GM10248 (cell line): ENCODE results near the gene KRT71.

Source experiments
- CTCF ChIA-PET: fragments of 300-600 bp; sonication (Branson Sonifier 250); formaldehyde crosslinking; extraction: SDS; loops from one replicate; lab custom pipeline; 2021; ENCODE audit warnings: antibody characterized with exemption; lab: Yijun Ruan, JAX
- POLR2A ChIA-PET: fragments of 350-650 bp; sonication (Branson Sonifier 250); formaldehyde crosslinking; extraction: SDS; loops from one replicate; lab custom pipeline; 2020; ENCODE audit warnings: antibody characterized with exemption; lab: Yijun Ruan, JAX
- DNase-seq: peaks from one replicate; pipeline ENCODE4 v3.0.0; 2012; ENCODE audit errors: extremely low spot score
- CTCF ChIP-seq: IDR thresholded peaks from 2 replicates; pipeline ENCODE4 v1.5.1; 2012; ENCODE audit warnings: mild to moderate bottlenecking, low read depth; ENCODE audit errors: extremely low read depth, missing control alignments, control extremely low read depth

KRT71 gene

GRCh38 chr12:52546126-52546525 is 6.8 kb downstream of the KRT71 start:
- DNase-seq, result no peak
- TF ChIP-seq CTCF, result no peak
- POLR2A ChIA-PET, result no interaction called here
- CTCF ChIA-PET, result no interaction called here

- TF ChIP-seq CTCF, result no peak
- ChIA-PET CTCF (interaction anchor here (0.9 to 1.3 kb wide), 2 partner anchors 10 to 31 kb away, joined by 3 read pairs; no protein-coding TSS in a partner anchor), POLR2A (no interaction called here)
- no peak for DNase-seq
Measured at GRCh38 chr12:52543985-52544883, 8.7 kb downstream of the KRT71 start.

GRCh38 chr12:52542785-52543318 is 10.1 kb downstream of the KRT71 start:
- ChIA-PET CTCF (no interaction called here), POLR2A (no interaction called here)
- DNase-seq, result no peak
- TF ChIP-seq CTCF, result no peak

GRCh38 chr12:52542157-52542556 is 10.8 kb downstream of the KRT71 start:
- no peak for DNase-seq
- ChIA-PET CTCF (no interaction called here), POLR2A (no interaction called here)
- no peak for TF ChIP-seq CTCF

- POLR2A ChIA-PET, result no interaction called here
- DNase-seq, result no peak
- no peak for TF ChIP-seq CTCF
- CTCF ChIA-PET, result no interaction called here
Measured at GRCh38 chr12:52541709-52542108, 11.2 kb downstream of the KRT71 start.

- POLR2A ChIA-PET, result no interaction called here
- CTCF ChIA-PET, result no interaction called here
- no peak for TF ChIP-seq CTCF
- DNase-seq, result no peak
Measured at GRCh38 chr12:52540531-52540930, 12.4 kb downstream of the KRT71 start.
